Transverse colon (tissue), 4 donors: Measurements from ENCODE around the gene UROD. TPM values are rescaled to one million over a fixed set of nuclear protein-coding genes. Genes with fewer than 3 reads are reported as not detected.

Experiments used
- DNase-seq: peaks from one replicate; pipeline ENCODE4 v3.0.0-alpha.2; 2019
- H3K27ac ChIP-seq, 4 donors: fragments of 200-600 bp; sonication (generic); 2 replicates each; pipeline ENCODE4 v1.5.1; 2016 to 2018; ENCODE audit warnings: inconsistent platforms in 4 of 4
- H3K27me3 ChIP-seq: fragments of 200-600 bp; sonication (generic); 2 replicates; pipeline ENCODE4 v1.5.1; 2017; ENCODE audit warnings: inconsistent platforms
- H3K36me3 ChIP-seq, 4 donors: fragments of 200-600 bp; sonication (generic); 2 replicates each; pipeline ENCODE4 v1.5.1; 2017 to 2019; ENCODE audit warnings: inconsistent platforms in 4 of 4
- H3K4me1 ChIP-seq, 4 donors: fragments of 200-600 bp; sonication (generic); 2 replicates each; pipeline ENCODE4 v1.5.1; 2017 to 2020; ENCODE audit warnings: inconsistent platforms in 4 of 4
- H3K4me3 ChIP-seq, 4 donors: fragments of 200-600 bp; sonication (generic); 1 replicate in 1 of 4; 2 replicates in 3 of 4; pipeline versions ENCODE4 v1.5.1 to v1.6.1; 2017 to 2019; ENCODE audit warnings: inconsistent platforms in 4 of 4
- H3K9me3 ChIP-seq, 2 donors: fragments of 200-600 bp; sonication (generic); 2 replicates each; pipeline ENCODE4 v1.5.1; 2017 to 2019; ENCODE audit warnings: inconsistent platforms in 2 of 2
- CTCF ChIP-seq, 5 experiments: fragments of 200-600 bp in 3 of 5; fragments of 450-650 bp in 2 of 5; sonication (generic) in 3 of 5; IDR thresholded peaks; 1 replicate in 2 of 5; 2 replicates in 3 of 5; pipeline ENCODE4 v1.5.1; 2016 to 2017; ENCODE audit warnings: antibody characterized with exemption in 5 of 5, inconsistent platforms in 3 of 5, mild to moderate bottlenecking in 2 of 5, moderate library complexity in 1 of 5
- EP300 ChIP-seq: sonication (generic); formaldehyde crosslinking; IDR thresholded peaks from one replicate; pipeline ENCODE4 v1.6.1; 2017; ENCODE audit warnings: antibody characterized with exemption, low read depth
- POLR2A ChIP-seq: fragments of 450-650 bp; IDR thresholded peaks from one replicate; pipeline ENCODE4 v1.6.1; 2016; ENCODE audit warnings: antibody characterized with exemption, mild to moderate bottlenecking, moderate library complexity
- POLR2AphosphoS5 ChIP-seq, 3 donors: sonication (generic); formaldehyde crosslinking; IDR thresholded peaks; one replicate each; pipeline ENCODE4 v1.6.1; 2016; ENCODE audit warnings: antibody characterized with exemption in 3 of 3
- WGBS, 2 donors: methylation state at CpG; one replicate each; pipeline ENCODE4 v1.1.5; 2018; ENCODE audit warnings: low coverage in 1 of 2; 5-methylcytosine and 5-hydroxymethylcytosine counted together
- in situ Hi-C, 4 donors: fragments of 200-750 bp; cut with MboI; loops; one replicate each; pipeline versions ENCODE4 v1.15.0 to v1.15.1; 2017; ENCODE audit warnings: low sequenced_read_pairs in 3 of 4, low pct_ligation_motif_present in 1 of 4, low pct_unique_long_range_greater_than_20kb in 1 of 4
- intact Hi-C: fragments of 100-400 bp; cut with DNase I; formaldehyde crosslinking; loops from one replicate; pipeline ENCODE4 v1.15.1; 2023; ENCODE audit warnings: low total_unique reads
- total RNA-seq, 4 donors: library from RNA; depleted of rRNA; stranded (reverse); fragments of >200 nt; gene quantifications; one replicate each; pipeline ENCODE4 v1.1.0, GENCODE V29; 2016

The UROD gene
- total RNA-seq, 4 donors from 2014 or later: 46.4 to 85.7 (median 63.9) TPM

GRCh38 chr1:45008516-45008915 is 3.5 kb upstream of the UROD start:
- in situ Hi-C loops: loop anchor here in 2 of 4 donors (25.0 kb wide), 2 partner anchors 171 to 221 kb away; partner anchors contain the start of genes BEST4 (in 1 of the 2), PTCH2 (in 1 of the 2) and RPS8 (in 1 of the 2)

GRCh38 chr1:45009296-45009865 is 2.7 kb upstream of the UROD start:
- Histone ChIP-seq H3K4me1 (peaks cover 18 to 36% (median 32%) of the 10 kb centered on the region in 4 donors), H3K9me3 (no peaks in the 10 kb centered on the region), H3K27me3 (no peaks in the 10 kb centered on the region), H3K36me3 (peaks cover 0 to 43% (median 21%) of the 10 kb centered on the region in 4 donors), H3K4me3 (peak overlapping the region in 1 of 4 donors; percentile 88), H3K27ac (no peak overlapping the region)
- DNase-seq: no peak
- WGBS, 2 donors: 92 to 100% methylated on average over 2 to 11 of the region's 11 CpGs
- TF ChIP-seq POLR2AphosphoS5 (IDR thresholded peaks at IDR 0.05): no peak
- TF ChIP-seq CTCF (IDR thresholded peaks at IDR 0.05): no peak
- no peak for TF ChIP-seq POLR2A
- TF ChIP-seq EP300: no peak
- in situ Hi-C loops (loop anchor here in 2 of 4 donors (25.0 kb wide), 2 partner anchors 172 to 222 kb away; partner anchors contain the start of genes BEST4 (in 1 of the 2), PTCH2 (in 1 of the 2) and RPS8 (in 1 of the 2)), intact Hi-C loops (no loop called here)

More at GRCh38 chr1:45008516-45008915, 3.5 kb upstream of the UROD start:
- H3K4me1 ChIP-seq: peaks cover 18 to 36% (median 30%) of the 10 kb centered on the region in 4 donors
- no peak for DNase-seq
- H3K9me3 ChIP-seq: no peaks in the 10 kb centered on the region
- H3K36me3 ChIP-seq: peaks cover 0 to 52% (median 21%) of the 10 kb centered on the region in 4 donors
- H3K4me3 ChIP-seq: no peak overlapping the region
- no peaks in the 10 kb centered on the region for H3K27me3 ChIP-seq
- WGBS, 2 donors: 86 to 92% methylated on average over 5 to 12 of the region's 12 CpGs
- no peak for TF ChIP-seq POLR2A
- TF ChIP-seq CTCF (IDR thresholded peaks at IDR 0.05): no peak
- TF ChIP-seq EP300: no peak
- no peak for TF ChIP-seq POLR2AphosphoS5 (IDR thresholded peaks at IDR 0.05)
- intact Hi-C loops: no loop called here
- H3K27ac ChIP-seq: no peak overlapping the region

GRCh38 chr1:45009956-45010854 is 1.8 kb upstream of the UROD start:
- in situ Hi-C loops: loop anchor here (10.0 to 25.0 kb wide), 7 partner anchors 173 to 485 kb away; partner anchors contain the start of genes TESK2 (in 3 of the 4), BEST4 (in 1 of the 4), PTCH2 (in 1 of the 4) and RPS8 (in 1 of the 4)
- peak; percentile 82 for DNase-seq

More at GRCh38 chr1:45009956-45010854, 1.8 kb upstream of the UROD start:
- Histone ChIP-seq H3K27ac (peak overlapping the region; percentile 88 to 93 (median 91)), H3K36me3 (peaks cover 0 to 37% (median 17%) of the 10 kb centered on the region in 4 donors), H3K27me3 (no peaks in the 10 kb centered on the region), H3K9me3 (no peaks in the 10 kb centered on the region), H3K4me3 (peak overlapping the region; percentile 79 to 94 (median 86)), H3K4me1 (peaks cover 18 to 39% (median 34%) of the 10 kb centered on the region in 4 donors)
- intact Hi-C loops: no loop called here
- 31% methylated on average over 26 of the region's 41 CpGs; no CpG with 5 or more reads in 1 of the 2 donors for WGBS, 2 donors
- TF ChIP-seq CTCF (IDR thresholded peaks at IDR 0.05) (no peak), POLR2AphosphoS5 (IDR thresholded peaks at IDR 0.05) (peak; percentile 11 to 64 (median 55))
